H1 (cell line): ENCODE data around the gene VWF. TPM values are rescaled to one million over a fixed set of nuclear protein-coding genes. Genes with fewer than 3 reads are reported as not detected.

Experiments used
- CHD7 ChIP-seq: fragments of 300-600 bp; sonication (generic); IDR thresholded peaks from 2 replicates; pipeline ENCODE4 v1.7.1; 2012; ENCODE audit warnings: low read length, moderate library complexity, mild to moderate bottlenecking, inconsistent platforms; ENCODE audit not compliant: insufficient replicate concordance
- JUND ChIP-seq: IDR thresholded peaks from 2 replicates; pipeline ENCODE4 v1.6.1; 2011; ENCODE audit warnings: mild to moderate bottlenecking, improper control_type of control experiment, low read length
- SIN3A ChIP-seq, 2 experiments: IDR thresholded peaks in 1 of 2; conservative IDR thresholded peaks in 1 of 2; 2 replicates each; pipeline ENCODE4 v1.6.1; 2011 to 2012; ENCODE audit warnings: low read length in 2 of 2, improper control_type of control experiment in 1 of 2, low read depth in 1 of 2, mild to moderate bottlenecking in 1 of 2
- TAF7 ChIP-seq: optimal IDR thresholded peaks from 2 replicates; pipeline ENCODE3; 2011; ENCODE audit warnings: low read depth, mild to moderate bottlenecking, inconsistent platforms, low read length, moderate library complexity, borderline replicate concordance
- TCF12 ChIP-seq: IDR thresholded peaks from 2 replicates; pipeline ENCODE4 v1.6.1; 2011; ENCODE audit warnings: low read depth, mild to moderate bottlenecking, low read length
- polyA plus RNA-seq, 7 experiments: library from polyadenylated mRNA; depleted of rRNA in 3 of 7; stranded (reverse) in 5 of 7; unstranded in 2 of 7; fragments of >200 nt in 5 of 7; fragments of 200-250 nt in 2 of 7; gene quantifications; 1 replicate in 5 of 7; 2 replicates in 1 of 7; 4 replicates in 1 of 7; pipeline versions ENCODE4 v1.2.1 to v1.2.3, GENCODE V29; 2011 to 2013; ENCODE audit warnings: missing spikeins in 2 of 7, mixed read lengths in 2 of 7
- total RNA-seq: library from RNA; stranded (reverse); fragmentation: NEBNext Ultra II Directional; extraction: Animal tissue kit (Norgen Biotek cat#: 25700); gene quantifications from 2 replicates; pipeline ENCODE4 v1.2.1, GENCODE V29; 2021
- TF ChIP-seq, protein P1 (sequence below), 3 experiments: IDR thresholded peaks; 1 replicate in 2 of 3; 2 replicates in 1 of 3; pipeline versions ENCODE4 v1.5.1 to v1.6.1; 2011; ENCODE audit warnings: low read length in 3 of 3, mild to moderate bottlenecking in 3 of 3, inconsistent platforms in 2 of 3, low read depth in 1 of 3, moderate library complexity in 1 of 3; ENCODE audit not compliant: insufficient read depth in 1 of 3; ENCODE audit errors: control extremely low read depth in 1 of 3

Gene VWF
- total and polyA plus RNA-seq, 2 of the 8 experiments (the other 6 are each of a cell fraction or from before 2014, with no cell fraction given) = 0.39 to 0.60 TPM

- TF ChIP-seq SIN3A (conservative IDR thresholded peaks at IDR 0.05 in 1 of 2, IDR thresholded peaks at IDR 0.05 in 1 of 2; ENCODE audit: low read depth in 1 of 2, low read length in 2 of 2) (no peak), JUND (no peak), TCF12 (no peak), CHD7 (no peak), TAF7 (no peak)
- TF ChIP-seq, protein P1, sequence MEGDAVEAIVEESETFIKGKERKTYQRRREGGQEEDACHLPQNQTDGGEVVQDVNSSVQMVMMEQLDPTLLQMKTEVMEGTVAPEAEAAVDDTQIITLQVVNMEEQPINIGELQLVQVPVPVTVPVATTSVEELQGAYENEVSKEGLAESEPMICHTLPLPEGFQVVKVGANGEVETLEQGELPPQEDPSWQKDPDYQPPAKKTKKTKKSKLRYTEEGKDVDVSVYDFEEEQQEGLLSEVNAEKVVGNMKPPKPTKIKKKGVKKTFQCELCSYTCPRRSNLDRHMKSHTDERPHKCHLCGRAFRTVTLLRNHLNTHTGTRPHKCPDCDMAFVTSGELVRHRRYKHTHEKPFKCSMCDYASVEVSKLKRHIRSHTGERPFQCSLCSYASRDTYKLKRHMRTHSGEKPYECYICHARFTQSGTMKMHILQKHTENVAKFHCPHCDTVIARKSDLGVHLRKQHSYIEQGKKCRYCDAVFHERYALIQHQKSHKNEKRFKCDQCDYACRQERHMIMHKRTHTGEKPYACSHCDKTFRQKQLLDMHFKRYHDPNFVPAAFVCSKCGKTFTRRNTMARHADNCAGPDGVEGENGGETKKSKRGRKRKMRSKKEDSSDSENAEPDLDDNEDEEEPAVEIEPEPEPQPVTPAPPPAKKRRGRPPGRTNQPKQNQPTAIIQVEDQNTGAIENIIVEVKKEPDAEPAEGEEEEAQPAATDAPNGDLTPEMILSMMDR (IDR thresholded peaks at IDR 0.05; ENCODE audit: control extremely low read depth in 1 of 3, insufficient read depth in 1 of 3, low read depth in 1 of 3, low read length in 3 of 3) = no peak
Measured at GRCh38 chr12:6032726-6033125, 91.7 kb downstream of the VWF start (continued).
